Small intestine (tissue), 7 donors: Measurements from ENCODE around the gene GPR68. TPM values are rescaled to one million over a fixed set of nuclear protein-coding genes. Genes with fewer than 3 reads are reported as not detected.

Source experiments
- DNase-seq, 2 donors: peaks; one replicate each; pipeline versions ENCODE4 v3.0.0 to v3.0.0-alpha.2; 2013
- FAIRE-seq: peaks from 2 replicates; lab custom pipeline; 2012; peaks lifted over from hg19 to GRCh38; lab: Jason Lieb, UNC
- H3K27ac ChIP-seq, 3 donors: one replicate each; pipeline ENCODE4 v1.5.1; 2013; ENCODE audit warnings: low read length in 2 of 3, mild to moderate bottlenecking in 2 of 3, control low read depth in 1 of 3, inconsistent platforms in 1 of 3, low read depth in 1 of 3, moderate library complexity in 1 of 3
- H3K27me3 ChIP-seq, 3 donors: one replicate each; pipeline ENCODE4 v1.6.1; 2013; ENCODE audit warnings: low read length in 3 of 3, inconsistent platforms in 1 of 3; ENCODE audit not compliant: control insufficient read depth in 3 of 3, insufficient read depth in 3 of 3
- H3K36me3 ChIP-seq, 3 donors: one replicate each; pipeline ENCODE4 v1.6.1; 2013; ENCODE audit warnings: low read length in 3 of 3, inconsistent platforms in 1 of 3, low read depth in 1 of 3, mild to moderate bottlenecking in 1 of 3, moderate library complexity in 1 of 3; ENCODE audit not compliant: control insufficient read depth in 3 of 3, insufficient read depth in 2 of 3
- H3K4me1 ChIP-seq, 3 donors: one replicate each; pipeline ENCODE4 v1.6.1; 2013; ENCODE audit warnings: low read length in 2 of 3, inconsistent platforms in 1 of 3, low read depth in 1 of 3, mild to moderate bottlenecking in 1 of 3, moderate library complexity in 1 of 3; ENCODE audit not compliant: control insufficient read depth in 3 of 3, insufficient read depth in 2 of 3
- H3K4me3 ChIP-seq, 3 donors: one replicate each; pipeline ENCODE4 v1.5.1; 2013; ENCODE audit warnings: low read length in 3 of 3, control low read depth in 1 of 3, inconsistent platforms in 1 of 3, low read depth in 1 of 3, mild to moderate bottlenecking in 1 of 3, moderate library complexity in 1 of 3
- H3K9me3 ChIP-seq, 2 donors: one replicate each; pipeline ENCODE4 v1.6.1; 2013; ENCODE audit warnings: low read depth in 1 of 2, low read length in 1 of 2; ENCODE audit not compliant: control insufficient read depth in 2 of 2, insufficient read depth in 1 of 2
- WGBS, 3 donors: extraction: QIAGEN DNeasy Blood & Tissue Kit; methylation state at CpG; one replicate each; pipeline ENCODE4 v1.1.7; 2013; 5-methylcytosine and 5-hydroxymethylcytosine counted together
- polyA plus RNA-seq, 4 donors: library from polyadenylated mRNA; stranded (reverse) in 3 of 4; unstranded in 1 of 4; fragments of 200-250 nt in 3 of 4; fragments of 120-200 nt in 1 of 4; gene quantifications; one replicate each; pipeline versions ENCODE4 v1.2.1 to v1.2.3, GENCODE V29; 2013
- donor health status: healthy with polysubstance abuse.
- donor health status: control.
- donor health status: control.
- donor health status: Bipolar disorder and iron deficiency.
- donor health status: healthy.

Gene GPR68
- polyA plus RNA-seq, 4 donors = 0.54 to 2.2 (median 0.78) TPM; not detected in 1

GRCh38 chr14:91219517-91220389 lies 24.8 kb downstream of the GPR68 start:
- Histone ChIP-seq H3K9me3 (no peaks in the 10 kb centered on the region), H3K4me1 (no peaks in the 10 kb centered on the region), H3K4me3 (no peak overlapping the region), H3K27ac (no peak overlapping the region), H3K27me3 (no peaks in the 10 kb centered on the region), H3K36me3 (peaks cover 4 to 74% (median 8%) of the 10 kb centered on the region in 3 donors)
- no peak for FAIRE-seq
- no peak for DNase-seq
- WGBS, 3 donors = 71 to 83% (median 76%) methylated on average over 13 of the region's 13 CpGs

GRCh38 chr14:91218014-91218413 lies 26.5 kb downstream of the GPR68 start:
- H3K9me3 ChIP-seq = no peaks in the 10 kb centered on the region
- peaks cover 4 to 79% (median 8%) of the 10 kb centered on the region in 3 donors for H3K36me3 ChIP-seq
- no peak for DNase-seq
- no peak overlapping the region for H3K27ac ChIP-seq
- WGBS, 3 donors = 91 to 99% (median 98%) methylated on average over 4 of the region's 4 CpGs
- H3K4me1 ChIP-seq = no peaks in the 10 kb centered on the region
- FAIRE-seq = no peak
- H3K4me3 ChIP-seq = no peak overlapping the region
- H3K27me3 ChIP-seq = no peaks in the 10 kb centered on the region

GRCh38 chr14:91216731-91217226 lies 27.7 kb downstream of the GPR68 start:
- FAIRE-seq = no peak
- Histone ChIP-seq H3K27ac (no peak overlapping the region), H3K4me1 (no peaks in the 10 kb centered on the region), H3K4me3 (no peak overlapping the region), H3K27me3 (no peaks in the 10 kb centered on the region), H3K36me3 (peaks cover 4 to 76% (median 8%) of the 10 kb centered on the region in 3 donors), H3K9me3 (no peaks in the 10 kb centered on the region)
- DNase-seq = no peak
- 95 to 98% (median 95%) methylated on average over 13 of the region's 13 CpGs for WGBS, 3 donors

GRCh38 chr14:91215381-91215780 lies 29.1 kb downstream of the GPR68 start:
- FAIRE-seq (no peak), DNase-seq (no peak)
- Histone ChIP-seq H3K27me3 (no peaks in the 10 kb centered on the region), H3K9me3 (no peaks in the 10 kb centered on the region), H3K36me3 (peaks cover 7 to 65% (median 8%) of the 10 kb centered on the region in 3 donors), H3K27ac (no peak overlapping the region), H3K4me3 (no peak overlapping the region), H3K4me1 (no peaks in the 10 kb centered on the region)
- WGBS, 3 donors = 93 to 97% (median 96%) methylated on average over 10 of the region's 10 CpGs

GRCh38 chr14:91214306-91214705 lies 30.2 kb downstream of the GPR68 start:
- no peaks in the 10 kb centered on the region for H3K27me3 ChIP-seq
- no peaks in the 10 kb centered on the region for H3K4me1 ChIP-seq
- peaks cover 9 to 63% (median 13%) of the 10 kb centered on the region in 3 donors for H3K36me3 ChIP-seq
- no peak for FAIRE-seq
- WGBS, 3 donors = 93 to 96% (median 95%) methylated on average over 6 of the region's 6 CpGs
- peaks cover 0 to 6% of the 10 kb centered on the region in 2 donors for H3K9me3 ChIP-seq
- DNase-seq = no peak
- H3K4me3 ChIP-seq = no peak overlapping the region
- no peak overlapping the region for H3K27ac ChIP-seq

GRCh38 chr14:91211017-91211416 lies 33.5 kb downstream of the GPR68 start:
- Histone ChIP-seq H3K4me3 (no peak overlapping the region), H3K27me3 (no peaks in the 10 kb centered on the region), H3K9me3 (peaks cover 0 to 6% of the 10 kb centered on the region in 2 donors), H3K4me1 (no peaks in the 10 kb centered on the region), H3K36me3 (peaks cover 6 to 53% (median 12%) of the 10 kb centered on the region in 3 donors), H3K27ac (no peak overlapping the region)
- WGBS, 3 donors = 97 to 98% (median 97%) methylated on average over 2 of the region's 2 CpGs
- no peak for DNase-seq
- FAIRE-seq = no peak

DNA sequence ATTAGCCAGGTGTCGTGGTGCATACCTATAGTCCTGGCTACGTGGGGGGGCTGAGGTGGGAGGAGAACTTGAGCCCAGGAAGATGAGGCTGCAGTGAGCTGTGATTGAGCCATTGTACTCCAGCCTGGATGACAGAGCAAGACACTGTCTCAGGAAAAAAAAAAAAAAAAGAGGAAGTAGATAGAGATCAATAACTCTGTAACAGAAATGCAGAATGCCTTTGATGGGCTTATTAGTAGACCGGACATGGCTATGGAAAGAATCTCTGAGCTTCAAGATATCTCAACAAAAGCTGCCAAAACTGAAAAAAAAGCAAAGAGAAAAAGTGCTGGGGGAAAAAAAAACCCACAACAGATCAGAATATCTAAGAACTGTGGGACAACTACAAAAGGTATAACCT lies 37.5 kb downstream of the GPR68 start:
- no peak overlapping the region for H3K27ac ChIP-seq
- no peak for DNase-seq
- no peaks in the 10 kb centered on the region for H3K27me3 ChIP-seq
- 81 to 94% (median 89%) methylated on average over 3 of the region's 3 CpGs for WGBS, 3 donors
- FAIRE-seq = no peak
- peaks cover 0 to 6% of the 10 kb centered on the region in 2 donors for H3K9me3 ChIP-seq
- no peak overlapping the region for H3K4me3 ChIP-seq
- H3K4me1 ChIP-seq = no peaks in the 10 kb centered on the region
- H3K36me3 ChIP-seq = peaks cover 13 to 60% (median 19%) of the 10 kb centered on the region in 3 donors

- peaks cover 0 to 12% of the 10 kb centered on the region in 2 donors for H3K9me3 ChIP-seq
- H3K27ac ChIP-seq = no peak overlapping the region
- DNase-seq = no peak
- peaks cover 10 to 72% (median 26%) of the 10 kb centered on the region in 3 donors for H3K36me3 ChIP-seq
- no peaks in the 10 kb centered on the region for H3K4me1 ChIP-seq
- WGBS, 3 donors = 74 to 89% (median 87%) methylated on average over 7 of the region's 7 CpGs
- no peak for FAIRE-seq
- H3K4me3 ChIP-seq = no peak overlapping the region
- H3K27me3 ChIP-seq = no peaks in the 10 kb centered on the region
These were observed 39.0 kb downstream of the GPR68 start for GRCh38 chr14:91205459-91205858.
